HG03520 (cell line): ENCODE results near the gene BACH2.
"Not testable (repeated sequence)": the region's sequence is repeated elsewhere in the genome, so short reads cannot be mapped to it uniquely, and the experiment has no call there.

ENCODE experiments used
- ATAC-seq: cut with Tn5 transposase; IDR thresholded peaks from one replicate; pipeline ENCODE4 v1.9.1; 2021; ENCODE audit warnings: mild to moderate bottlenecking, moderate library complexity; ENCODE audit not compliant: unreplicated experiment

Gene BACH2

DNA sequence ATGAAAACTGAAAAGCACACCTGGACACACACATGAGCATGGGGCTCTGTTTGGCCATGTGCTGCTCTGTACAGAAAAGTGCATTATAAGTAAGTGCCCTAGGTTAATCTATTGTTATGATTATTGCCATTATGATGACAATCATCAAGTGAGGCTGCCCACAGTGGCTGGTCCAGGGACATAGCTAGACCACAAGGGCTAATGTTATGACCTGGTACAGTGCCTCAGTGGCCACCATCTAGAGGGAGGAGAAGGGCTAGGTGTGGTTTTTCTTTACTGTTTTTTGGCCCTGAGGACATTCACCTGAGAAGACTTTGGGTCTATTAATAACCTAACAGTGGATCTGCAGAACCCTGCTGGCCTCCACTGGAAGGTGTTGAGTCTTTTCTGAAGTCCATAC lies 316.3 kb downstream of the BACH2 start:
- ATAC-seq, result no peak

DNA sequence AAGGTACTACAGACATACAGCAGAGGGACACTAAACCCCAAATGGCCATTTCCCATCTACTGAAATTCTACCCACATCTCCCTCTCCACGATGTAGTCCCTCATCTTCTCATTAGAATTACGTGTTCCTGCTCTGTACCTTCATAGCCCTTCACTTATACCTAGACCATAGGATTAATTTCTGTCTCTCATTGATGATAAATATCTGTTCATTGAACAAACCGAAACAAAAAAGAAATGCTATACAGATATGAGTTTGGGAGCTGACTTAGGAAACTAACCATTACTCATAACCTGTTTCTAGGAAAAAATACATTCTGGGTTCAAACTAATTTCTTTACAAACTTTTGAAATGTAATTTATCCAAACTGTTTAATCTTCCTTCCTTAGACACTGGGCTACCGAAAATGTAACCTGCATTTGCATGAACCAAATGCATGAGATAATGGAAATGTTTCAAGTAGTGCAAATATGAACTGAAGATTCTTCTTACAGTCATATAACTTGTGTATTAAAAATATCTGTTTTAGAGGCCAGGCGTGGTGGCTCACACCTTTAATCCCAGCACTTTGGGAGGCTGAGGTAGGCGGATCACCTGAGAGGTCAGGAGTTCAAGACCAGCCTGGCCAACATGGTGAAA lies 317.0 kb downstream of the BACH2 start:
- ATAC-seq, result no peak

DNA sequence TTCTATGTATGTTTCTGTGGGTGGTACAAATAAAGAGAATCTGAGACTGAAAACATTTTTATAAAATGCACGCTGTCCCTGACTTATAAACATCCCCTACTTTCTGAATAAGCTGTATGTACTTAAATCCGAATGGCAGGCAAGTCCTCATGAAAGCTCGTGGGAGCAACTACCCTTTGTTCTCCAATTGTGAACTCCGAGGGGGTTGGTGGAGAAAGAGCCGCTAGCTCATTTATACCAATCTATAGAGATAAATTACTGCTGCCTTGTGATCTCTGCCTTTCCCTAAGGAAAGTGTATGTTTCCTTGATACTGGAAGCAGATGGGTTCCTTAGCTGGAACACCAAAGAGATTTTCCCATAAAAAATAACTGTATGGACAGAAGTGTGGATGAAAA lies 317.9 kb downstream of the BACH2 start:
- ATAC-seq, result no peak

DNA sequence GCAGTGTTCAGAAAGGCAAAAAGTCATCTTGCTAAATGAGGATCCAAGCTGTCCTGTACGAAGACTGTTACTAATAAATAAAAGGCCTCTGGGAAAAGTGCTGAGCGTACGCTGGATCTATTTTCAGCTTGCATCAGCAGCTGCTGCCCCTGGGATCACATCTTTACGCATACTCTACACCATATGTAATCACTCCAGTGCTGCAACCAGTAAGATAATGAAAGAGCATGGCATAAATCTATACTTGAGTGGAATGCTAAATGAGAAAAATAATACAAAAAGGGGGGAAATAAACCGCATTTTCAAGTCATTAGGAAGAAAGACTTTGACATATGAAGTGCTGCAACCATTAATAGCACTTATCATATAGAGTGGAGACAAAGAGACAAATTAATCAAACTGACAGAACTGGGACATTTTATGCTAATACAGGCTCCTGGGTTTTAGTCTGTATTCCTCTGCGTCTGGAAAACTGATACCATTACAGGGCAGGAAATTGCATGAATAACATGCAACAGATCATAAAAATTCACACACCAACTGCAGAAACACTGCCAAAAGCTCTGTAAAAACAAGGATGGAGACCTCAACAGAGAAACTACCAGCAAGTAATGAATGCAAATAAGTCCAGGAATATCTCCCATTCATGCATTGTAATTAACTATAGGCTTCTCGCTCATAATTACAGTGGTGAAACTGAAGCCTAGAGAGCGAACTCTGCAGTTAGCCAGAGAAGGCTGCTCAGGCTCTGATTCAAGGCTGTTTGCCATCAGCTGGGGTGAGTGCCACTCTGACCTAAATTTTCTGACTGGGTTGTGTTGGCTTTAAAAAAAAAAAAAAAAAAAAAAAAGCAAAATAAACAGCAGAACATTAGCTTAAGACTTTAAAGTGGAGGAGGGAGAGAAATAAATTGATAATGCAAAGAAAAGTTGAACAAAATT lies 318.6 kb downstream of the BACH2 start:
- ATAC-seq, result no peak

DNA sequence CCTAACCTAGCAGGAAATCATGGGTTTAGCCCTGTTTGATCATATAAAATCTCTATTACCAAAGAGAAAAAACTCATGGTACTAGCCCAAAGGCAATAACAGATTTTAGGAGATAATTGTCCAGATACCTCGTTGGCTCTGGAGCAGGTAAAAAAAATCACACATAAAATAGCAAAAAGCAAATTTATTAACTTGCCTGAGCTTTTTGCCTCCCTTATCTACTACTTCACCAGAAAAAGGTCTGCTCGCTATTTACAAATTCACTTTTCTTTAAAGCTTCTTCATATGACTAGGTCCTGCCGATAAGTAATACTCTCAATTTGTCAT lies 320.0 kb downstream of the BACH2 start:
- no peak for ATAC-seq

DNA sequence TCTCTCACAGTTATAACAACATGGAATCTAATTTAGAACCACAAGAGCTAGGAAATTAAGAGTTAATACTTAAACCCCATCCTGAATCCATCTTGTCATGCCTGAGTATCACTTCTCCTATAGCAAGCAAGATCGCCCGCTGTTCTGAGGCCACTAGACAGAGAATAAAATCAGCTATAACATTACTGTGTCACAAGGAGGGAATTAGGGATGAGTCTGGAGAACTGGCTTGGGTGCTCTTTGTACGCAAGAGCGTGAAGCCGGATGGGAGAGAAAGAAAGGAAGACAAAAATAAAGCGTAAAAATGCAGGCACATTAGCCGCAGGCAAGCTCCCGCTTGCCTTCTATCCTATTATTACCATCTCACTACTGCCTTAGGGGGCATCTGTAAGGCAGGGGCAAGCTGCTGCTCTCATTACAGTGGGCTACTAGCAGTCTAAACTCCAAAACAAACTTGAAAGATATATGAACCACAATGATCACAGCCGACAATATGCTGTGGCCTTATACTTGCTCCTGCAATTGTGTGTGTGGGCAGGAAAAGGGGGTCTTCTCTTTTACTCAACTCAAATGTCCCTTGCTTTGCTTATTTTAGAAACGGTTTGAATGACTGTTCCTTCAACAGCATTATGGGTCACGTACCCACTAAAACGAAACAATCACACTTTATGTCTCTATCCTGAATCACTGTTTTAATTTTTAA lies 320.5 kb downstream of the BACH2 start:
- ATAC-seq, result no peak

DNA sequence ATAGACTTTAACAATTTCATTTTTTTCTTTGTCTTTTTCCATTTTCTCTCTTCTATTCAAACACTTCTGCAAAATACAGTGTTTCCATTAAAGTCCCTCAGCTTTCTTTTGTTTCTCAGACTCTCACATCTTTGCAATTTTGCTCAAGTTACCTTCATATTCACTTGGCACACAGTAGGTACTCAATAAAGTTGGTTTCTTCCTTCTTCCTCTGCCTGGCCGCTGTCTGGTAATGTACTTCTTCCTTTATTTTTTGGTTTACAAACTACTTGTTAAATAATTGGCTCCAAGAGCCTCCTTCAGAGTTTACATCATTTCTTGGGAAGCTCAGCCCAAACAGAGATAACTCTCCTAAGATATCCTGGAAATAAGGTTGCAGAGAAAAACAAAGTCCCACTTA lies 321.3 kb downstream of the BACH2 start:
- ATAC-seq, result no peak

DNA sequence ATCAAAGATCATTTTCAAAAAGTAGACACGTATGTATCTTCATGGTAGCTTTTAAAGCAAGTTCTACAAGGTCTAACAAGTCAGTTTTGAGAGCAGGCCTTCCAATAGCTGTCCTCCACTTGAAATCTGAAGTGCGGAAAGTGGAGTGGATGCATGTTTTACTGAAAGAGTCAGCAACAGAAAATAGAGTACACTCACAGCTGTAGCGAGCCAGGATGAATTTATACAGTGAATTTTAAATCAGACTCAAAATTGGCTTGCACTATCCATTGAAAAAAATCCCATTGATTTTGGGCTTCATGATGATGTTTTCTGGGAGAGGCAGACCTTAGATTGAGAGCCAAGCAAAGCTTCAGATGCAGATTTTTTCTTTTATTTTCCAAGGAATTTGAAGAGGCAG lies 321.8 kb downstream of the BACH2 start:
- no peak for ATAC-seq

DNA sequence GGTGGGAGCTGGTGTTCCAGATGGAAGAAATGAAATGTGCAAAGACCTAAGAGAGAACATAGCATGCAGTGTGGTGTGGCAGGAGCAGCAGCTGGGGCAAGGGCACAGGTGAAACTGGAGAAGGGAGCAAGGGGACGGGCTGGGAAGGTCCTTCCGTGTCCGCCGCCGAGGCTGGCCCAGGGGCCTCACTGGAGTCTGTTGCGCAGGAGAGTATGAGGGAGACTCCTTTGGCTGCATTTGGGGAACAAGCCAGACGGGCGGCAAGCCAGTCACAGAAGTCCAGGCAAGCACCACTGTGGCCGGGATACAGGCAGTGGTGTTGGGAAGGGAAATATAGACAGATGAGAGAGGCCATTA lies 324.6 kb downstream of the BACH2 start:
- no peak for ATAC-seq

DNA sequence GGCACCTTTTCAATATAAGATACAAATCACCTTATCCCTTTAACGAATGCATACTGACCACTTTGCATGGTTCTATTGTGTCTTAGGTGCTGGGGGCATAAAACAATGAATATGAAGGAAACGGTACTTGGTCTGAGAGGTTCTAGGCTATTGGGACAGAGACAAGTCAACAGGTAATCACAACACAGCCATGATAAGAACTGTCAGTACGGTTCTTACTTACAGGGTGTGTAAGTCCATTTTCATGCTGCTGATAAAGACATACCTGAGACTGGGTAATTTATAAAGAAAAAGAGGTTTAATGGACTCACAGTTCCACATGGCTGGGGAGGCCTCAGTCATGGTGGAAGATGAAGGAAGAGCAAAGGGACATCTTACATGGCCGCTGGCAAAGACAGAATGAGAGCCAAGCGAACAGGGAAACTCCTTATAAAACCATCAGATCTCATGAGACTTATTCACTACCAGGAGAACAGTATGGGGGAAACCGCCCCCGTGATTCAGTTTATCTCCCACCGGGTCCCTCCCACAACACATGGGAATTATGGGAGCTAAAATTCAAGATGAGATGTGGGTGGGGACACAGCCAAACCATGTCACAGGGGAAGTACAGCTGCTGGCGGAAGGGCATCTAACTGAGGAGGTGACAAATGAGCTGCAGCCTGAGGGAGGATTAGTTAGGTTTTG lies 325.2 kb downstream of the BACH2 start:
- ATAC-seq, result not testable (repeated sequence)

DNA sequence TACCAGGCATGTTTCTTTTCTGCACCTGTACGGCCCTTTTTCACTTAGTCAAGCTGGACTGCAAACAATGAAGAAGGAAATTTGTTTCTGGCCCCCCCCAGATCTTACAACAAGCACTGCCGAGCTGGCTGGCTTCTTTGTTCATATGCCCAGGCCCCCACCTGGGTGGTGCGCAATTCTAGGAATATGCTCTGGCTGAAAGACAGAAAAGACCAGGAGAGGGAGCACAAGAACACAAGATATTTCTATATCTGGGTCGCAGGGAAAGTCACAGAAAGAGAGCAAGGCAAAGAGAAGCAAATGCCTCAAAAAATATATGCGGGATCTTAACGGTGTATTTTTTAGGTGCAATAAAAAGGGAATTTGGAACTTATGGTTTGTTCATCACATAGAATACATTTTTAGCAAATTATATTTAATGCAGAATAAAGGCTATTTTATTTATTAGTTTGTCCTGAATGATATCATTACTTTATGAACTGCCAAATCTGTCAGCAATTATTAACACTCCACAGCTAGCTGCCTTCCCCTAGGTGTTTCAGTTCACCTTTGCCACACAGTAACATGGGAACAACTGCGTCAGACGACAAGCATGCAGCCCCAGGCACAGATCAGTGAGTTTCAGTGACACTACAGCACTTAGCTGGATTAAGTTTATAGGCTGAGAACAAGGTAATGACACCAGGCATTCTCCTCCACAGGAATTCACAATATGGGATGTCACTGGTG lies 325.9 kb downstream of the BACH2 start:
- no peak for ATAC-seq

DNA sequence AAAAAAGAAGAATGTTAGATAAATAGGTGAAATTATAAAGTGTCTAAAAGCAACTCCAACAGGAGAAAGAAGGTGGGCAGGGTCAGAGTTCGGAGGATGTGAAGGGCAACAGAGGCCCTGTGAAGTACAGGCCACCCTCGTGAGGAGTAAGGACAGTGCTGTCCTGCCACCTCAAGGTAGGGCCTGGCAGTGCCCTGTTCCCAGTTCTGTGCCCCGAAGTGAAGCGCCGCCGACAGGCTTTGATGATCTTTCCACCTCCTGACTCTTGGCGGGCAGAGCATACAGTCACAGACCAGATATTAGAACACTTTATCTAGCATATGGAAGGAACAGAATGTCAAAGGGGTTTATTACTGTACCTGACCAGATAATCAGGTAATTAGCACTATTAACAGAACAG lies 326.6 kb downstream of the BACH2 start:
- ATAC-seq, result no peak

DNA sequence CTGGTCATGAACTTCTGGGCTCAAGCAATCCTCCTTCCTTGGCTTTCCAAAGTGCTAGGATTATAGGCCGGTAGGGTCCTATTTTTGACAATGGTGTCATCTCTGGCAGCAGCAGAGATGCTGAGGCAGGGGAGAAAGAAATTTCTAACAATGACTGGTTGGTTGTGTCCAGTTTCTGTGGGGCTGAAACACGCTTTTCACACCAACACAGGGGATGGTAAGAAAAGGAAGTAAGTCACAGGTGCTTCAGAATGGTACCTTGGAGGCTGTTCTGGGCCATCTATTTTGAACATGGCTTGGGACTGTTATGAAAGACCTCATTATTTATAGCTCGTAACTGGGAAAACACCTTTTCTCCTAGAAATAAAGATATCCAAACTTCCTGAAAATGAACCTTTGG lies 329.7 kb downstream of the BACH2 start:
- ATAC-seq, result no peak

DNA sequence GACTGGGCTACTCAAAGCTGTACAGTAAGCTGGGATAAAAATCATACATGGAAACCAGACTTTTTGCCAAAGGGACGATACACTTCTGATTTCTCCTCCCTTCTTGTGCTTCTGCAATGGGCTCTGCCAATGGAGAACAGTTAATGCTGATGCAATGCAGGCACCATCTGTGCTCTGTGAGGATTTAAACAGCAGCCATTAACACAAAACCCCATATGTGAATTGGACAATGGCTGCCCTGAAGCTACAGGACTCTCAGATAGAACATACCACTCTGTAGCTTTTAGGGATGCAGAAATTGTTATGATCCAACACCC lies 330.5 kb downstream of the BACH2 start:
- no peak for ATAC-seq

DNA sequence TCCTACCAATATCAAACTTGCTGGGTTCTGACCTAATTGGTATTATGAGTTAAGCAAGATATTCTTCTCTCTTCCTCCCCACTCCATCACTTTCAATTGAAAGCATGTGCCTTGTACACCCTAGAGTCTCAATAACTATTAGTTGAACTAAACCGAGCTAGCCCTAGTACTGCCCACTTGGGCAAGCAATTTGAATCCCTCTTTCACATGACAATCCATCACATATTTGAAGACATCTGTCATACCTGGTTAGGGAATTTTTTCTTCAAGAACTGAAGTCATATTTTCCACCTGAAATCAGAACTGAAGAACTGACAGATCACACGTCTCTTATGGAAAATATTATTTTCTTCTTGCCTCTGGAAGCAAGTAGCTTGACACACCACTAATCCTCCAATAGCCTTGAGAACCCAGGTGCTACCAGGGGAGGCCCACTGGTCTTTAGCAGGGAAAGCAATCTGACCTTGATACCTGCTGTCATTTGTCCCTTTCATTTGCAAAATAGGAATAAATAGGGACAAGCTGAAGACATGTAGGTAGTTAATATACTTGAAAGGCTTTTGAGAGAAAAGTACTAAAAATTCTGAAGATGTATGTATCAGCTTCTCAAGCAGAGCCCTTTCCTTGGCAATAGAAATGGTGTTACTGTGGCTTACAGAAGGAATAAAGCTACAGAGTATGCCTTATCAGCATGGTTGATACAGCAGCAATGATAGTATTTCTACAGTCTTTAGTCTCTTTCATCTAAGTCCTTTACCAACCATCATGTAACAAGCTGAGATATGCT lies 331.0 kb downstream of the BACH2 start:
- ATAC-seq, result no peak

DNA sequence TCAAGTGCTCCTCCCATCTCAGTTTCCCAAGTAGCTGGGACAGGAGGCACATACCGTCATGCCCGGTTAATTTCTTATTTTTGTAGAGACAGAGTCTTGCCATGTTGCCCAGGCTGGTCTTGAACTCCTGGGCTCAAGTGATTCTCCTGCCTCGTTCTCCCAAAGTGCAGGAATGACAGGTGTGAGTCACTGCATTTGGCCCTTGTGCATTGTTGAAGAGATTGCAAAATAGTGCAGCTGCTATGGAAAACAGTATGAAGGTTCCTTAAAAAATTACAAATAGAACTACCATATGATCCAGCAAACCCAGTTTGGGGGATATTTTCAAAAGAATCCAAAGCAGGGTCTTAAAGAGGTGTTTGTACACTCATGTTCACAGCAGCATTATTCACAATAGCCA lies 333.3 kb downstream of the BACH2 start:
- no peak for ATAC-seq

DNA sequence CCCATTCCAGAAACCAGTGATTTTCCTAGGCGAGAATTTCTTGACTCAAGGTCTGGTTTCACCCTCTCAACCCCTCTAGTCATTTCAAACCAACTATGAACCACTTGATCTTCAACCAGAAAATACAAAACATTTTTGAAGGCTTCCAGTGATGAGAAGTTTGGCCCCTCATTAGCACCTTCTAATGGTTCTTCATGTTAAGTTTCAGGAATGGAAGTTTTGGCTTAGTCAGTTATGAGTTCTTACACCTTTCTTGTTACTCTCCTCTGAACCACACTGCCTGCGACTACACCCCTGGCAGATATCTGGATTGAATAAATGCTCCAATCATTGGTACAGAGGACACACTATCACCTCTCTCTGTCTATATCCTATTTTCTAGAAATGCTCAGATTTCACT lies 335.2 kb downstream of the BACH2 start:
- no peak for ATAC-seq

DNA sequence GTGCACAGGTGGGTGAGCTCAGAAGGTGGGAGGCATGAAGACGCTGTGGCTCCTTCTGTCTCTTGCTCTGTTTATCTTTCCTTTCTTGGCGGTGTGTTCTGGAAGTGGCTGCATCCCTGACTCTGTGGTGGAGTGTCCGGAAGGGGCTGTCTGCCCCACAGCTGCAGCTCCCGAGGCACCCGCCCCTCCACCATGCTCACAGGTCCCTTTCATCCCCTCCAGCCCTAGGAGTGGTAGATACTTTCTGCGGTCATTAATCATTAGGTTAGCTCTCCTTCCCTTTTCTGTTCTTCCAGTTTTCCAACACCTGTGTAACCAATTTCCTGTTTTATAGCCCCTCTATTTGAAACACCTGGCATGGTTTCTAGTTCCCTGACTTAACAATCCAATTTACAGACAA lies 336.8 kb downstream of the BACH2 start:
- no peak for ATAC-seq

DNA sequence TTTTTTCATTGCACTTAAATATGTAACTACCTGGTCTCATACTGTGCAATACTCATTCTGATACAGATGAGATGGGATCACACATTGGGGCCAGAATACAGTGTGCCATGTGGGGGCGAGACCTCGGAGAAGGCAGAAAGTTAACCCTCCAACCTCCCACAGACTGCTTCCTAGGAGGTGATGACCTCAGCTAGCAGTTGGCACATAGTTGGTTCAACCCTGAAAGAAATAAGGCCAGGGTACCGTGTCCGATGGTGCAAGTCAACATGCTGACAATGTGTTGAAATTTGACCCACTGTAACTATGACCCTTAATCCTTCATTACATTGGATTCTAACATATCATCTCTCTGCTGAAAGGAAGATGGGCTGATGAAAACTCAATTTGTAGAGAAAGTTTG lies 340.5 kb downstream of the BACH2 start:
- no peak for ATAC-seq

DNA sequence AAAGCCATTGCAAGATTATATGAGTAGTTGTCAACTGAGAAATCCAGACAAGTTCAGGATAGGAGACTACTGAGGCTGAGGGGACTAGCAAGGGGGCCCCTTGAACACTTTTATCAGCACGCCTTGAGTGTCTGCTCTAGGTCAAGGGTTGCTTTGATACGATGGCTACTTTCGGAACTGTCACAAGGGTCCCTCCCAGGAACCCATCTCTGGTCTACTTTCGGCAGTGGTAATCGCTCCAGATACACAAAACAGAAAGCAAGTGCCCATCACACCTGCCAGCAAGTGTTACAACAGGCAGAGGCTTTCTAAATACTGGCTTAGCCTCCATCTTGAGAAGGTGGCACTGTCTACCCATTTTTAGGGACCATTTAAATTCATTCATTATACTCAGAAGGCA lies 341.3 kb downstream of the BACH2 start:
- ATAC-seq, result no peak
